LNCaP clone FGC (cell line): ENCODE results near the gene FABP1.

Experiments used
- DNase-seq: peaks from one replicate; pipeline ENCODE4 v3.0.0-alpha.2; 2011; ENCODE audit warnings: low read depth
- H3K4me3 ChIP-seq: 2 replicates; pipeline ENCODE4 v1.5.1; 2011; ENCODE audit warnings: mild to moderate bottlenecking, low read depth, low read length, control low read depth
- CTCF ChIP-seq: IDR thresholded peaks from 2 replicates; pipeline ENCODE4 v1.5.1; 2012; ENCODE audit warnings: mild to moderate bottlenecking; ENCODE audit not compliant: control insufficient read depth, insufficient read depth; ENCODE audit errors: extremely low read depth

Gene FABP1

GRCh38 chr2:88099798-88100488 lies 27.9 kb downstream of the FABP1 start:
- no peak for DNase-seq
- H3K4me3 ChIP-seq, result no peak overlapping the region
- no peak for TF ChIP-seq CTCF

GRCh38 chr2:88098558-88098900 lies 29.3 kb downstream of the FABP1 start:
- no peak overlapping the region for H3K4me3 ChIP-seq
- DNase-seq, result no peak
- no peak for TF ChIP-seq CTCF

GRCh38 chr2:88097891-88098557 lies 29.8 kb downstream of the FABP1 start:
- DNase-seq, result no peak
- no peak overlapping the region for H3K4me3 ChIP-seq
- no peak for TF ChIP-seq CTCF

GRCh38 chr2:88097192-88097591 lies 30.7 kb downstream of the FABP1 start:
- no peak for DNase-seq
- TF ChIP-seq CTCF, result no peak
- no peak overlapping the region for H3K4me3 ChIP-seq

- no peak overlapping the region for H3K4me3 ChIP-seq
- TF ChIP-seq CTCF, result no peak
- no peak for DNase-seq
Measured at GRCh38 chr2:88096708-88097107, 31.2 kb downstream of the FABP1 start.

GRCh38 chr2:88095022-88095421 lies 32.8 kb downstream of the FABP1 start:
- DNase-seq, result no peak
- H3K4me3 ChIP-seq, result no peak overlapping the region
- TF ChIP-seq CTCF, result no peak

GRCh38 chr2:88092773-88093172 lies 35.1 kb downstream of the FABP1 start:
- no peak for DNase-seq
- no peak overlapping the region for H3K4me3 ChIP-seq
- TF ChIP-seq CTCF, result no peak
